SK-N-MC (cell line): ENCODE results near the gene RBP5.

ENCODE experiments used
- EZH2 ChIP-seq: fragments of 200-600 bp; sonication (generic); IDR thresholded peaks from one replicate; pipeline ENCODE4 v1.6.1; 2017; ENCODE audit warnings: antibody characterized with exemption
- POLR2AphosphoS5 ChIP-seq: IDR thresholded peaks from 2 replicates; pipeline ENCODE4 v1.6.1; 2012; ENCODE audit warnings: mild to moderate bottlenecking, low read depth, low read length, borderline replicate concordance

- TF ChIP-seq EZH2: no peak
- no peak for TF ChIP-seq POLR2AphosphoS5
Observed at GRCh38 chr12:7137908-7138307, 9.2 kb upstream of the RBP5 start.
